Measurements from ENCODE around the gene ADAMTSL5. TPM values are rescaled to one million over a fixed set of nuclear protein-coding genes. Genes with fewer than 3 reads are reported as not detected.

Gene ADAMTSL5
- total and polyA plus RNA-seq, 2 of the 13 experiments (the other 11 are each of a cell fraction or from before 2014, with no cell fraction given) = 0.60 to 2.7 TPM

- TF ChIP-seq GABPA (IDR thresholded peaks at IDR 0.05; ENCODE audit: low read depth, low read length) (no peak), GABPA (CRISPR knock-in tag; IDR thresholded peaks at IDR 0.05; ENCODE audit: low read depth) (no peak), MTA3 (CRISPR knock-in tag; IDR thresholded peaks at IDR 0.05) (no peak), TGIF2 (CRISPR knock-in tag; IDR thresholded peaks at IDR 0.05) (no peak), ZFP36L1 (CRISPR knock-in tag; IDR thresholded peaks at IDR 0.05) (no peak), NFE2L2 (IDR thresholded peaks at IDR 0.05; ENCODE audit: low read length) (no peak), SOX13 (IDR thresholded peaks at IDR 0.05) (no peak), SOX13 (CRISPR knock-in tag; conservative IDR thresholded peaks at IDR 0.05 in 1 of 2, IDR thresholded peaks at IDR 0.05 in 1 of 2) (no peak), ZNF180 (CRISPR knock-in tag; IDR thresholded peaks at IDR 0.05; ENCODE audit: borderline replicate concordance, low read depth) (no peak), ZNF407 (CRISPR knock-in tag; IDR thresholded peaks at IDR 0.05; ENCODE audit: not compliant biosample characterization) (peak; percentile 25), ELF1 (CRISPR knock-in tag; IDR thresholded peaks at IDR 0.05) (peak; percentile 72), NFIB (CRISPR knock-in tag; IDR thresholded peaks at IDR 0.05; ENCODE audit: borderline replicate concordance) (no peak), PCBP1 (IDR thresholded peaks at IDR 0.05; ENCODE audit: borderline replicate concordance, low read depth, low read length) (no peak), ZBTB46 (CRISPR knock-in tag; IDR thresholded peaks at IDR 0.05; ENCODE audit: borderline replicate concordance) (no peak), ZBTB14 (CRISPR knock-in tag; IDR thresholded peaks at IDR 0.05) (no peak), ZNF597 (CRISPR knock-in tag; IDR thresholded peaks at IDR 0.05) (no peak), MZF1 (CRISPR knock-in tag; IDR thresholded peaks at IDR 0.05; ENCODE audit: borderline replicate concordance) (no peak)
These were observed 9.5 kb downstream of the ADAMTSL5 start (continued) for GRCh38 chr19:1503089-1503924.

Measured in HepG2 (cell line).